ENCODE results near the gene CDYL2. TPM values are rescaled to one million over a fixed set of nuclear protein-coding genes. Genes with fewer than 3 reads are reported as not detected.
"Not testable (repeated sequence)": the region's sequence is repeated elsewhere in the genome, so short reads cannot be mapped to it uniquely, and the experiment has no call there.

Gene CDYL2
- polyA plus RNA-seq, 12 donors: 2.0 to 4.4 (median 2.6) TPM; not detected in 1

DNA sequence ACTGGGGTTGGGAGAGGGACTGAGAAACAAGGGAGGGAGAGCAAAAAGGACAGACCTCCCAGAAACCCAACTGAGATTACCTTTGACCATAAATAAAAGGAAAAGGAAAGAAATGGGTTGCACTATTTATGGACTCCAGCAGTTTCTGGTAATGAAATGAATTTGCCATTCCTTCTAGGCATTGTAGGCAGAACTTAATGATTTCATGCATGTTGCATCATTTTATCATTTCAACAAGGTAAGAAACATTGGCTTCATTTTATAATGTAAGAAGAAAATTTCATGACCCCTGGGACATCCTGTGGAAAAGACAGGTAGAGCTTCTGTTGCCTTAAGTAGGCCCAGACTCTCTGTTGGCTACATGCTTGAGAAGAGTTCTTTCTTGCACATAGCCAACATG, 8.2 kb upstream of the CDYL2 start:
- DNase-seq: no peak

DNA sequence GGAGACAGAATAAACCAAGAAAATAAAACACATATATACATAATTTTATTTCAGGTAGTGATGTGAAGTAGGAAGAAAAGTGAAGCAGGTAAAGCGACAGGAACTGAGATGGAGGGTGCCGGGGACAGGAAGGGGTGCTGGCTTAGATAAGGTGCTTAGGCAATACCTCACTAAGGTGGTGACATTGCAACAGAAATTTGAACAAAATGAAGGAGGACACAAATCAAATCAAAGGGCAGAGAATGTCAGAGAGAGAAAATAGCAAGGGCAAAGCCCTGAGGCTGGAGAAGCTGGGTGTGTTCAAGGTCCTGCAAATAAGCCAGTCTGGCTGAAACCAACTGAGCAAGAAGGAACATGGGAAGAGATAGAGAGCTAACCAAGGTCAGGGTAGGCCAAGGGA, 5.0 kb upstream of the CDYL2 start:
- no peak for DNase-seq

DNA sequence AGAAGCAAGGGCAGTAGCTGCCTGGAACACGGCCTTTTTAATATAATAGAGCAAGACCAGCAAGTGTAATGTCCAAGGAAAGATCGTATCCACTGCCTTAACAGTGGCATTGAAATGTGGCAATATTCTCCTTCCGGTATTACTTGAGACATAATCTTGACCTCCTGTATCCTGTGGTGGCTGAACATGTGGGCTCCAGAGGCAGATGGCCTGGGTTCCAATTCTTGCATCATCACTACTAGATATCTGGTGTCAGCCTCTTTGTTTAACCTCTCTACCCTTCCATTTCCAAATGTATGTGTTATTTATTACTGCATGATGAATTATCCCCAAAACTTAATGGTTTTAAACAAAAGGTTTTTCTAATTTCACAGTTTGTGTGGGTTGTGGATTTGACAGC, 3.5 kb upstream of the CDYL2 start:
- DNase-seq: no peak

DNA sequence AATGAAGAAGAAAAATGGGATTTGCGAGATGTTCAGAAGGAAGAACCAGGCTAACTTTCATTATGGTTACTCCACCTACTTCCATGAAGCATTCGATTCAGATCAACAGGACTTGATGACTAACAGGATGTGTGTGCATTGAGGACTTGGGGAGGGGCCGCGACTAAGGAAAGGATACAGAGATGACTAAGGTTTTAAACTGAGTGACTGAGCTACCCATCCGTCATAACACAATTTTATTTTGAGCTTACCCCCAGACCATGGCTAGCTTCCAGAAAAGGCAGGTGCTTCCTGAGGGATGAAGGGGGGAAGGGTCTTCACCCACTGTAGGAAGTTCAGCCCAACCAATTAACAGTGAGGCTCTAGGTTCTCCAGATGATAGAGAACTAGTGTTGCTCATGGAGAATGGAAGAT, 2.5 kb upstream of the CDYL2 start:
- DNase-seq: no peak

DNA sequence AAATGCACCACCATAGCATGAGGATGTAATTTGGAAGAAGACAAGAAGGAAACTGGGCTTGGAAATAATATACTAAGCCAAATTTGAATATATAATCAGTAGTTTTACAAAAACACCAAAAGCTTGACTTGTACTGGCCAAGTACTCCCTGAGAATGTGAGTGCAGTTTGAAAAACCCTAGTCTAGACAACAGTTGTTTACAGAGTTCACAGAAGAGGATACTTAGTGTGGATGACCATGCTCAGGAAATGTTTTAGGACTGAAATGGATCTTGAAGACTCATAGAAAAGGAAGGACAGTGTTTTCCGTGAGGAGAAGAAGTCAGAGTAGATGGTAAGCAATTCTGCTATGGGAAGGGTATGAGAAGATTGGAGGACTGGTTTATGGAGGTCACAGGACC, 1.9 kb upstream of the CDYL2 start:
- no peak for DNase-seq

DNA sequence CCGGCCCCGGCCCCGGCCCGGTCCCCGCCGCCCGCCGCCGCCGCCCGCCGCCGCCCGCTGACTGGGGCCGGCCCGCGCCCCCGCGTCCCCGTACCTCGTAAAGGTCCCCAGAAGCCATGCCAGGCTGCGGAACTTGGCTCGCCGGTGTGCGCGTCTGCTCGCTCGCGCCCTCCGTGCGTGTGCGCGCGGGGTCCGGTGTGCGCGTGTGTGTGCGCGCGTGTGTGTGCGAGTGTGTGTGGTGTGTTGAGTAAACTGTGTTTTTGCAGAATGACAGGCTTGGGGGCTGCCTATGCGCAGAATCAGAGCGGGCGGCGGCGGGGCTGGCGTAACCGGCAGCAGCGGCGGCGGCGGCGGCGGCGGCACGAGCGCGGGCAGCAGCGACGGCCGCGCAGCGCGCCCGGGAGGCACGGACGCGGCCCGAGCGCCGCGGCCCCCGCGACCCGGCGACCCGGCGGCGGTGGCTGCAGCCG, 307 bp downstream of the CDYL2 start:
- DNase-seq: peak; percentile 47

GRCh38 chr16:80803339-80804055, 901 bp downstream of the CDYL2 start:
- DNase-seq: no peak

DNA sequence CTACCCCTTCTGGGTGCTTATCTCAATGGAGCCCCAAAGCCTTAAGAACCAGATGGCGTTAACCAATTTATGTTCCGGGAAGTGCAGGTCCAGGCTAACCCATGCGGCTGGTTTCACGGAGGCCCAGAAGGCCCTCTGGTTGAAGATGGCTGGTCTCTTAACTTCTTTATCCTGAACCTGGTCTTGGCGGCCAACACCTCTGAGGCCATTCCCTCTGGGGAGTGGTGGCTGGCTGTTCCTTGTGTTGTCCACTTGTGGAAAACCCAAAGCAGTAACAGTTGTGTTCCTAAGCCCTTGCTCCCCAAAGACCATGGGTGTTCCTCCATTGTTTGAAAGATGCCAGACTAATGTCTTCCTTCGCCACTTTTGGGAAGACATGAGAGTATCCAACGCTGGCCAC, 1.5 kb downstream of the CDYL2 start:
- no peak for DNase-seq

DNA sequence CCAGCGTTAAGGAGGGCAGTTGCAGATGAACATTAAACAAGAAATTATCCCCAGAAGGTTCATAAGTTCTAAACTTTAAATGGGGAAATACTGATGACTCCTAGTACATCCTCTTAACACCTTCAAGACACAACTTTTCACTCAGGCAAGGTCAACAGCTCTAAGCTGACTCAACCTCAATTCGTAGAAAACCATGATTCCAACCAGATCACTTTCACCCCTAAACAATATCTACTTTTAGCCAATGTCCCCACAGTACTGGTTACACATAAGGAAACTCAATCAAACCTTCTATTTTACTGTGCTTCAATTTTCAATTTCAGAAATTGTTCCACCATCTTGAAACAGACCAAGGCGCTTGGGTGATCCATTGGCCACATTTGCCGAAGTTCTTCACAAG, 2.3 kb downstream of the CDYL2 start:
- DNase-seq: no peak

- no peak for DNase-seq
These were observed 10.3 kb downstream of the CDYL2 start for GRCh38 chr16:80794071-80794470.

- no peak for DNase-seq
These were observed 12.4 kb downstream of the CDYL2 start for GRCh38 chr16:80792031-80792430.

- no peak for DNase-seq
These were observed 13.0 kb downstream of the CDYL2 start for GRCh38 chr16:80791411-80791810.

GRCh38 chr16:80790751-80791150, 13.6 kb downstream of the CDYL2 start:
- DNase-seq: no peak

DNA sequence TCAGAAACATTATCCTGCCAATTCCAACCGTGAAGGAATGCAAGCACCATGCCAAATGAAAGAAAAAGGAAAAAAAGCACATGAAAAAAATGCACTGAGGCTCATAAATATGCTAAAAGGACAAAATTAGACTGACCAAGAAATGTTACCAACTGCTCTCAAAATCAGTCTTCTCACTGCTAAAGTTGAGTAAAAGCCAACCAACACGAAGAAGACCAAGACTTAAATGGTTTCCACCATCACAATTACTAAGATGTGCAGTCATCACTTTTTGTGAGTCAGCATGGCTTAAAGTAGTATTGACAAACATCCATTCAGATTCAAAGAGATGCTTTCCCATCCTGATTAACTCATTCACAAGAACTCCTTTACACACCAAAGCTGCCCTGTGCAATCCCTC, 16.4 kb downstream of the CDYL2 start:
- no peak for DNase-seq

- DNase-seq: not testable (repeated sequence)
These were observed 17.8 kb downstream of the CDYL2 start for GRCh38 chr16:80786561-80786960.

GRCh38 chr16:80784951-80785350, 19.4 kb downstream of the CDYL2 start:
- no peak for DNase-seq

GRCh38 chr16:80778703-80779102, 25.7 kb downstream of the CDYL2 start:
- no peak for DNase-seq

DNA sequence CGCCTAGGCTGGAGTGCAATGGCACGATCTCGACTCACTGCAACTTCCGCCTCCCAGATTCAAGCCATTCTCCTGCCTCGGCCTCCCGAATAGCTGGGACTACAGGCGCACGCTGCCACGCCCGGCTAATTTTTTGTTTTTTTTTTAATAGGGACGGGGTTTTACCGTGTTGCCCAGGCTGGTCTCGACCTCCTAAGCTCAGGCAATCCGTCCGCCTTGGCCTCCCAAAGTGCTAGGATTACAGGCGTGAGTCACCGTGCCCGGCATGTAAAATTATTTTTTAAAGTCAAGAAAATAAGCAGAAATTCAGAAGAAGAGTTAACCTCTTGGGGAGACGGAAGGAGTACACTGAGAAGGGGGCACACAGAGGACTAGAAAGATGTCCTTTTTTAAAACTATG, 27.5 kb downstream of the CDYL2 start:
- no peak for DNase-seq

- no peak for DNase-seq
These were observed 28.9 kb downstream of the CDYL2 start for GRCh38 chr16:80775450-80775849.

DNA sequence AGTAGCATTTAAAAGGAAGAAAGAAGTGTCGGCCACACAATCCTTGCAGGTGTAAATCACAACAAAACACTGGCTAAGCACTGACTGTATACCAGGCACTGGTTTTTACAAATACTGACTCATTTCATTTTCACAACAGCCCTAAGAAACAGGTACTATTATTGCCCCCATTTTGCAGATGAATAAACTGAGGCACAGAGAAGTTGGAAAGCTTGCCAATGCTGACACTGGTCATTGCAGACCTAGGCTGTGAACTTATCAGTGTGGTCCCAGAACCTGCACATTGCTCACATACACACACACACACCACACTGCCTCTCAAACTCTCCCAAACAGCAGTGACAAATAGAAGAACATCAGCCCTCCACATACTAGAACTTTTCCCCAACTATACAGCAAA, 37.6 kb downstream of the CDYL2 start:
- no peak for DNase-seq

DNA sequence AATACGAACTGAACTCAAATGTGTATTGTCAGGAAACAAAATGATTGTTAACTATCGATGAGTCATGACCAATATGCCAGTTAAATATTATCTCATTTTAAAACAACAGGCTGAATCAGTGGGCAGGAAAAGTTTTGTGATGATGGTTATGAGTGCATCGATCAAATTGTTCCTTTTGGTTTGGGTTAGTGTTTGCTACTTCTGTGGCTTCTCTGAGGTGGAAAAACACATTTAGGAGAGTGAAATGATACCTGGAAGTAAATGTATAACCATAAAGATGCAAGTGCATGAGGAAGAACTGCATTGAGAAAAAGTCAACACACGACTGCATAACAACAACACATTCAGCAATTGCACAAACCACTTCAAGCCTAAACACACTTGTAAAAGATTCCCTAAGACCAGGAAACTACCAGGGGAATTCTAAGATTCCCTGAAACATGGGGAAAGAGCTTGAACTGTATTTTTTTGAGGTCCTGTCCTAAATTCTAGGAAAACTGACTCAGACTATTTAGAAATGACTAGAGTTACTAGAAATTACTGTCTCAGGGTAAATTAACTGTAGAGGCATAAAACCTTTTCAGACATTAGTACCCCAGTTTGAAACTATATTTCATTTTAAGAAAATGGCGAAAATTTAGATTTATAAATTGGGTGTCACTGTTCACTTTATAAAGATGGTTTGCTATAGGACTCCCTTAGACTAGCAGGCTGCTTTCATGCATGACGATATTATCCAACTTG, 44.8 kb downstream of the CDYL2 start:
- no peak for DNase-seq

GRCh38 chr16:80754476-80754875, 49.9 kb downstream of the CDYL2 start:
- DNase-seq: no peak

GRCh38 chr16:80752541-80752940, 51.9 kb downstream of the CDYL2 start:
- no peak for DNase-seq

DNA sequence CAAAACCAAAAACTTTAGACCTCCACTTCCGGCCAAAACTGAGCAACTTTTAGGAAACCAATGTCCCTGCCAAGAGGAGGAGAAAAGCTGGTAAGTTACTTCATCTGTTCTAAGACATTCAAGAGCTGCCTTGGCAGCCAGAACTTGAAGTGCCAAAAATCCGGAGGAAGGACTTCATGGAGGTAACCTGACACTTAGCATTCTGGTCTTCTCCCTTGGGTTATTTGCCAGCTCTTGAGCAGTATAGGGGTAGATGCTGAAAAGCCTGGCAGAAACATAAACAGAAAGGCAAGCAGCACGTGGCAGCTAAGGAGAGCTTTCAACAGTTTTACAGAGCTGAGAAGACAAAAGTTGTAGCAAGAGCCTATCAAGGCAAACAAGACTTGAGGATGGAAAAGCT, 53.2 kb downstream of the CDYL2 start:
- DNase-seq: no peak

Measured in muscle of arm (tissue), 12 donors.